HG02981 (cell line): Measurements from ENCODE around the gene FYTTD1.

Experiments used
- ATAC-seq: cut with Tn5 transposase; IDR thresholded peaks from one replicate; pipeline ENCODE4 v1.9.1; 2021; ENCODE audit warnings: mild to moderate bottlenecking, moderate library complexity; ENCODE audit not compliant: unreplicated experiment

The FYTTD1 gene

DNA sequence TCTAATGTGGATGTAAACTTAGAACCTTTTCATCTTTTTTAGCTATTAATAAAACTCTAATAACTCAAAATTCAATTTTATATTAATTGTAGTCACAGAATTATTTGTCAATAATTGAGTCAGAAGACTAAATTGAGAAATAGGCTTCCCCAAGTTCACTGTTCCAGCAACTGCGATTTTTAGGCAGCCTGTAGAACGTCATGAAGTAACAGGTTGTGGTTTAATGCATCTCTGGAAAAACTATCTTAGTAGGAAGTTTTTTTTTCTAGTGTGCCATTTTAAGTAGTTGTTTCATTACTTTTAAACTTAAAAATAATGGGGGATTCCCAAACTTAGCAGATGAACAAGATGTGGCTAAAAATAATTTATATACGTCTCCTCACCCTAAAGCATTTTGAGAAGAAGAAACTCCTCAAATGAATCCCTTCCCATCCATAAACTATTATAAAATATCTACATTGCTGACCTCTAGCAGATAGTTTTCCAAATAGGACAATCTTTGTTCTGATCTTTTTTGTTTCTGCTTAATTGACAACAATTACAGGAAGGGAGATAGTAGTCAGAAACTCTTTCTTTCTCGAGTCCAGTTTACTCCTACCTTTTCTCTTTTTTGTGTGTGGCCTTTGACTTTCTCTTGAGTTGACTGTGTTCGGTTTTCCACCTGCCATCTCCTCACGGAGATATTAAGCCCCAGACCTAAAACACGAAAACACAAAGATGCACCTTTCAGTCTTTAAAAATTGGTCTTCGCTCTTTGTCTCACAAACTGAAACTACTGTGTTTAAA lies 84.4 kb downstream of the FYTTD1 start:
- ATAC-seq: no peak

DNA sequence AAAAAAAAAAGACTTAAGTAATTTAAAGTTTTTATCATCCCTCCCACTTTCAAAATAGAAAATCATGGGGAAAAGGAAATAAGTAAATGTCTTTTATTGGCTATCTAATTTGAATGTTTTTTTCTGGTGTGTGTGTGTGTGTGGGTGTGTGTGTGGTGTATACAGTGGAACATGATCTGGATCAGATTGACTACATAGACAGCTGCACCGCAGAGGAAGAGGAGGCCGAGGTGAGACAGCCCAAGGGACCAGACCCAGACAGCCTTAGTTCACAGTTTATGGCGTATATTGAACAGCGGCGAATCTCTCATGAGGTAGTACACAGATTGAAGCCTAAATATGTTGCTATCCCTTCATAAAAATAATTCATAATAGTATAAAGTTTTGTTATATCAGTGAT lies 85.8 kb downstream of the FYTTD1 start:
- ATAC-seq: no peak

DNA sequence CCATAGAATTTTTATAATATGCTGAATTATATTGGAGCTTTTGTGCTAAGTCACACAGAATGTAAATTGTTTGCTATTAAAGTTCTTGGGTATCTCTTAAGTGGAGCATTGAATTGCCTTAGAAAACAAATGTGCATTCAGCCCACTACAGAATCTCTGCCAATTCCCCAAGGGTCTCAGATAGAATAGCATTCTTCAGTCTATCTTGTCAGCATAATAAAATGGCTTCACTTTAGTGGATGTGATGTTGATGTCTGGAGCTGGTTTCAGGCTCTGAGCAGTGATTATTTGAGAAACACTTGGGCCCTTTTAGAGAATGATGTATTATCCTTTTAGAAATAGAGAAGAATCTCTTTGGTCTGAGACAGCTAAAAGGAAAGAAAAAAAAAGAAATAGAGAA lies 86.6 kb downstream of the FYTTD1 start:
- no peak for ATAC-seq
